Endothelial cell of umbilical vein (primary cell): ENCODE measurements around the gene MINK1. TPM values are rescaled to one million over a fixed set of nuclear protein-coding genes. Genes with fewer than 3 reads are reported as not detected.

ENCODE experiments used
- BruUV-seq: library from RNA; stranded (reverse); fragments of 400-500 nt; replicated peaks from 2 replicates; lab custom pipeline; 2021; lab: Mats Ljungman, UMichigan
- CTCF ChIA-PET: fragments of 300-600, 350-600 bp; sonication (Branson Sonifier 250); formaldehyde crosslinking; loops from one replicate; lab custom pipeline; 2021; ENCODE audit warnings: antibody characterized with exemption, inconsistent platforms; lab: Charles Lee
- POLR2A ChIA-PET: fragments of 300-600, 350-600 bp; sonication (Branson Sonifier 250); formaldehyde crosslinking; loops from one replicate; lab custom pipeline; 2021; ENCODE audit warnings: antibody characterized with exemption, inconsistent platforms; lab: Charles Lee
- DNase-seq: peaks from one replicate; pipeline ENCODE4 v3.0.0-alpha.2; 2011; ENCODE audit warnings: low read depth, low spot score
- FAIRE-seq: peaks from 2 replicates; lab custom pipeline; 2011; peaks lifted over from hg19 to GRCh38; lab: Jason Lieb, UNC
- H2AFZ ChIP-seq: 2 replicates; pipeline ENCODE4 v1.6.0; 2012; ENCODE audit warnings: low read depth, low read length, control low read depth, inconsistent platforms
- H3K27ac ChIP-seq: 2 replicates; pipeline ENCODE4 v1.5.1; 2011; ENCODE audit warnings: low read depth, mild to moderate bottlenecking, control low read depth, low read length, moderate library complexity; ENCODE audit not compliant: insufficient read depth
- H3K27me3 ChIP-seq, 2 experiments: 2 replicates each; pipeline versions ENCODE4 v1.6.0 to v1.6.1; 2011; ENCODE audit warnings: low read length in 2 of 2, mixed read lengths in 1 of 2; ENCODE audit not compliant: control insufficient read depth in 2 of 2, insufficient read depth in 2 of 2
- H3K36me3 ChIP-seq, 2 experiments: 2 replicates in 1 of 2; 3 replicates in 1 of 2; pipeline ENCODE4 v1.5.1; 2011; ENCODE audit warnings: low read length in 2 of 2, mild to moderate bottlenecking in 1 of 2, moderate library complexity in 1 of 2; ENCODE audit not compliant: control insufficient read depth in 2 of 2, insufficient read depth in 2 of 2; ENCODE audit errors: extremely low read depth in 1 of 2
- H3K4me1 ChIP-seq: 3 replicates; pipeline ENCODE4 v1.5.1; 2011; ENCODE audit warnings: mild to moderate bottlenecking, low read length; ENCODE audit not compliant: control insufficient read depth, insufficient read depth; ENCODE audit errors: extremely low read depth
- H3K4me2 ChIP-seq: 2 replicates; pipeline ENCODE4 v1.6.1; 2011; ENCODE audit warnings: low read length, control low read depth, mixed read lengths; ENCODE audit not compliant: insufficient read depth
- H3K4me3 ChIP-seq, 3 experiments: fragments of 200-600 bp in 1 of 3; sonication (generic), shearing (Covaris generic) in 1 of 3; replicated peaks in 1 of 3; 2 replicates each; pipeline ENCODE4 v1.5.1; 2011 to 2016; ENCODE audit warnings: control low read depth in 3 of 3, low read length in 3 of 3, mild to moderate bottlenecking in 2 of 3, inconsistent platforms in 1 of 3, low read depth in 1 of 3, moderate library complexity in 1 of 3; ENCODE audit not compliant: insufficient read depth in 1 of 3
- H3K79me2 ChIP-seq: 2 replicates; pipeline ENCODE4 v1.6.0; 2012; ENCODE audit warnings: low read length, inconsistent platforms; ENCODE audit not compliant: control insufficient read depth, insufficient read depth
- H3K9ac ChIP-seq: replicated peaks from 2 replicates; pipeline ENCODE3; 2011; ENCODE audit warnings: low read length, control low read depth; ENCODE audit not compliant: insufficient read depth; ENCODE audit errors: extremely low read depth
- H3K9me1 ChIP-seq: replicated peaks from 3 replicates; pipeline ENCODE4 v1.6.0; 2011; ENCODE audit warnings: mild to moderate bottlenecking, low read length; ENCODE audit not compliant: control insufficient read depth, insufficient read depth; ENCODE audit errors: extremely low read depth
- H3K9me3 ChIP-seq: replicated peaks from 2 replicates; pipeline ENCODE4 v1.5.1; 2012; ENCODE audit warnings: low read length, inconsistent platforms; ENCODE audit not compliant: control insufficient read depth, insufficient read depth
- H4K20me1 ChIP-seq: replicated peaks from 2 replicates; pipeline ENCODE3; 2011; ENCODE audit warnings: mild to moderate bottlenecking, low read length; ENCODE audit not compliant: control insufficient read depth, insufficient read depth; ENCODE audit errors: extremely low read depth
- CTCF ChIP-seq, 2 donors: IDR thresholded peaks; 1 replicate in 1 of 2; 2 replicates in 1 of 2; pipeline ENCODE4 v1.5.1; 2011; ENCODE audit warnings: low read length in 2 of 2, mild to moderate bottlenecking in 2 of 2, moderate library complexity in 2 of 2, control low read depth in 1 of 2, inconsistent platforms in 1 of 2, low read depth in 1 of 2; ENCODE audit not compliant: insufficient read depth in 1 of 2; ENCODE audit errors: extremely low read depth in 1 of 2
- EZH2 ChIP-seq: IDR thresholded peaks from 2 replicates; pipeline ENCODE4 v1.6.1; 2012; ENCODE audit warnings: borderline replicate concordance, low read depth, mild to moderate bottlenecking, moderate library complexity, low read length, inconsistent platforms; ENCODE audit not compliant: severe bottlenecking
- FOS ChIP-seq: IDR thresholded peaks from 2 replicates; pipeline ENCODE4 v1.6.1; 2011; ENCODE audit warnings: mild to moderate bottlenecking, low read length, moderate library complexity, borderline replicate concordance; ENCODE audit not compliant: insufficient read depth
- GATA2 ChIP-seq: IDR thresholded peaks from 2 replicates; pipeline ENCODE4 v1.7.0; 2011; ENCODE audit warnings: low read depth, mild to moderate bottlenecking, moderate library complexity, mixed read lengths, low read length; ENCODE audit not compliant: insufficient read length, insufficient read depth
- JUN ChIP-seq: IDR thresholded peaks from 2 replicates; pipeline ENCODE4 v1.6.1; 2011; ENCODE audit warnings: borderline replicate concordance, low read depth; ENCODE audit not compliant: insufficient read length, insufficient read depth
- MAX ChIP-seq: IDR thresholded peaks from 2 replicates; pipeline ENCODE4 v1.6.1; 2011; ENCODE audit not compliant: insufficient read depth, insufficient read length
- MYC ChIP-seq: IDR thresholded peaks from one replicate; pipeline ENCODE4 v1.6.1; 2011; ENCODE audit warnings: mild to moderate bottlenecking, low read depth, low read length
- POLR2A ChIP-seq: IDR thresholded peaks from 2 replicates; pipeline ENCODE4 v1.6.1; 2012; ENCODE audit warnings: low read depth, mild to moderate bottlenecking, control low read depth, low read length
- POLR2AphosphoS5 ChIP-seq: IDR thresholded peaks from 2 replicates; pipeline ENCODE4 v1.6.1; 2012; ENCODE audit warnings: low read depth, mild to moderate bottlenecking, control low read depth, low read length, moderate library complexity; ENCODE audit not compliant: insufficient read depth
- dilution Hi-C: fragments of 300-500 bp; cut with MboI; formaldehyde crosslinking; loops from one replicate; pipeline ENCODE4 v1.15.0; 2019; ENCODE audit warnings: low sequenced_read_pairs; ENCODE audit not compliant: extremely low pct_ligation_motif_present
- intact Hi-C: fragments of 100-400 bp; cut with micrococcal nuclease; formaldehyde crosslinking; loops from one replicate; pipeline ENCODE4 v1.10.0; 2022
- polyA plus RNA-seq, 4 experiments: library from polyadenylated mRNA; depleted of rRNA in 3 of 4; stranded (reverse) in 3 of 4; unstranded in 1 of 4; fragments of >200 nt; gene quantifications; 2 replicates each; pipeline versions ENCODE4 v1.2.1 to v1.2.3, GENCODE V29; 2011 to 2012; ENCODE audit warnings: missing spikeins in 1 of 4
- total RNA-seq: library from RNA; stranded (reverse); gene quantifications from 2 replicates; pipeline ENCODE4 v1.2.3, GENCODE V29; 2021

MINK1 gene
- total and polyA plus RNA-seq, 2 donors (not counting 3 experiments of a cell fraction or from before 2014, with no cell fraction given) = 53.6 to 89.4 TPM

GRCh38 chr17:4788807-4789700 lies 44.1 kb upstream of the MINK1 start, which contains the start of gene GLTPD2:
Gene GLTPD2 (plus strand): TSS chr17:4788964. CDS start chr17:4789012, 48 bp downstream.
- H3K36me3 ChIP-seq = no peaks in the 10 kb centered on the region
- no peak for TF ChIP-seq JUN
- TF ChIP-seq POLR2A = no peak
- TF ChIP-seq MYC = no peak
- no peak for TF ChIP-seq FOS
- no peak for TF ChIP-seq CTCF (IDR thresholded peaks at IDR 0.05; ENCODE audit: extremely low read depth in 1 of 2, insufficient read depth in 1 of 2, low read depth in 1 of 2, low read length in 2 of 2)
- TF ChIP-seq POLR2AphosphoS5 = no peak
- no peak for TF ChIP-seq MAX
- TF ChIP-seq GATA2 = no peak
- no peak for TF ChIP-seq EZH2
- peaks cover 24% of the 10 kb centered on the region for H3K4me1 ChIP-seq
- H2AFZ ChIP-seq = peak within 1 kb of the TSS; percentile 35
- no peak within 1 kb of the TSS for H3K27ac ChIP-seq
- ChIA-PET CTCF (interaction anchor here (0.5 to 5.9 kb wide), 23 partner anchors 10 to 139 kb away, joined by 3 to 65 read pairs (median 9); partner anchors contain the start of genes ARRB2, C17orf107, CHRNE and MED11), POLR2A (interaction anchor here (0.6 kb wide), 1 partner anchor 69 kb away, joined by 5 read pairs; no protein-coding TSS in a partner anchor)
- no peaks in the 10 kb centered on the region for H3K9me1 ChIP-seq
- dilution Hi-C loops (no loop called here), intact Hi-C loops (loop anchor here (5.0 kb wide), 1 partner anchor 113 kb away; the partner anchor contains the start of gene CHRNE)
- no peaks in the 10 kb centered on the region for H3K79me2 ChIP-seq
- FAIRE-seq = no peak
- DNase-seq = no peak
- no TSS peak for BruUV-seq
- H3K27me3 ChIP-seq = peaks cover 7 to 13% of the 10 kb centered on the region in 2 experiments
- H3K9me3 ChIP-seq = no peaks in the 10 kb centered on the region
- no peaks in the 10 kb centered on the region for H4K20me1 ChIP-seq
- peak within 1 kb of the TSS; percentile 10 to 65 (median 25) for H3K4me3 ChIP-seq
- H3K4me2 ChIP-seq = peak within 1 kb of the TSS; percentile 6
- H3K9ac ChIP-seq = no peak within 1 kb of the TSS
